Dedifferentiated amniotic fluid mesenchymal stem cell (primary cell): ENCODE results near the gene NME7.
"Not testable (repeated sequence)": the region's sequence is repeated elsewhere in the genome, so short reads cannot be mapped to it uniquely, and the experiment has no call there.

Source experiments
- DNase-seq: peaks from one replicate; pipeline ENCODE4 v3.0.0-alpha.2; 2016; ENCODE audit errors: extremely low spot score

Gene NME7

DNA sequence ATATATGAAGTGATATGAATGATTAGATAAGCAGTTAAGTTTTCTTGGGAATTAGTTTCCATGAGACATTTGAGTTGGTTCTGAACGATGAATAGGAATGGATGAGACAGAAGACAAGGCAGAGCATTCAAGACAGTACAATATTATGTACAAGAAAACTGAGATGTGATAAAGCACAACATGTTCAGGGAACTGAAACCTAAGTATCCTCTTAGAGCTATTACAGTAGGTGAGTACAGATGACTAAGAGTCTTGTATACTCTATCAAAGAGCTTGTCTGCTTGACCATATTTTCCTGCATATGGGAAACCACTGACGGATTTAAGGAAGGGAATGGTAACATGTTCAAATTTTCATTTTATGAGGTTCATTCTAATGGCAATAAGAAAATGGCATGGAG lies 61.6 kb downstream of the NME7 start:
- no peak for DNase-seq

DNA sequence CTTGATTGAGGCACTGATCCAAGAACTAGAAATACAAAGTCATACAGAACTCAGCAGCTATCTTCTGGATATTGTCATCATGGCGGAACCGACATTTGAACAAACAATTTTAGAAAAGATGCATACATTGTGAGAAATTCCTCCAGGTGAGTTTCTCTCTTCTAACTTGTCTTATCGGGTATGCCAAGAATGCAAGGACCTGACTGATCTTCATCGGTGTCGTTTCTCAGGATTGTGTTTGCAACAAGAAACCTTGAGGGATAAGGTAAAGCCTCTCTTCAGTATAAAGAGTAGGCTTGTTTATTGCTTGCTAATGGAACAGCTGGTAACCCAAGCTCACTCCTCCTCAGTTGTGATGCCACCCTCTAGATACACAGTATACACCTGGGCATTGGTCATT lies 62.2 kb downstream of the NME7 start:
- DNase-seq: no peak

GRCh38 chr1:169300854-169301253 lies 66.7 kb downstream of the NME7 start:
- no peak for DNase-seq

DNA sequence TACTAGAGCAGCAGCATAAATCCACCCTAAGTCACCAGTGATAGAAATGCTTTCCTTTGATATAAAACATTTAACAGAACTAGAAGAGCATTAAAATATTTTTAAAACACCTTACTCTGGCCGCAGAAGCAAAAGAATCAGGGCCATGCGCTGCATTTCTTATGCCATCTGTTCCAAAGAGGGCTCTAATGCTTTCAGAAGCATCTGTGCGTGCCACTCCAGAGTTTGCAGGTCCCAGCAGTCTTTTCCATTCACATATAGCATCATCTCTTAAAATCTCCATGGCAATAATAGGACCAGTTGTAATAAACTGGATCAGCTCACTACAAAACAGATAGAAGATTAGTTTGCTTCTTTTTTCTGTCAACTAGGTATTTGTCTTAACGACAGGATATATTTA lies 69.2 kb downstream of the NME7 start:
- DNase-seq: no peak

- no peak for DNase-seq
Measured at GRCh38 chr1:169295846-169296245, 71.8 kb downstream of the NME7 start.

DNA sequence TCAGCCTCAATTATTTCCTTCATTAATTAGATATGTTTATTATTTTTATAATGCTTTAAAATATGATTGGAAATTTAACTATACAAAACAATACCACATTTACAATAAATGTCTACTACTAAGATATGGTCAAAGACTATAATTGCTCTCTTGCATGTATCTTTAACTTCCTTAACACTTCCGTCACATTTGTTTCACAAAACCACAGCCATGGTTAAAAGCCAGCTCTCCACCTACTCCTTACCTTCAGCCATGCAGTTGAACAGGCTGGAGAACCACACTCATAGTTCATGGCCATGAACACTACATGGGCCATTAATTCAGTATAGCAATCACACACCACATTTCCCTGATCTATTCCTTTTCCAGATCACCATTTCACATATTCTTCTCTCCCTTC lies 72.2 kb downstream of the NME7 start:
- DNase-seq: no peak

GRCh38 chr1:169289016-169289415 lies 78.6 kb downstream of the NME7 start:
- no peak for DNase-seq

DNA sequence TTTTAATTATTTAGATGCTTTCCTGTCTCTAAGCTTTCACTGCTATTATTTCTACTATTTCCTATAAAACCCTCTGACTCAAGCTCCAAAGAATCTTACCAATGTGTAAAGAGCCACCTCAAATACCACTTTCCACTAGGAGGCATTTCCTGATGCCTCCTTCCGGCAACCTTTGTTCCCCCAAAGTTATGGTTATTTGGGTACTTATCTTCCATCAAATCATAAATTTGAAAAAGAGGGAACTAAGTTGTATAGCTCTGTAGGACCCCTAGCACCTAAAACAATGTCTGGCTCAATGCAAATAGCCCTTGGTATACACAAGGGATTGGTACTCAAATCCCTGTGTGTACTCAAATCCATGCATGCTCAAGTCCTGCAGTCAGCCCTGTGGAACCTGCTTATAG lies 79.6 kb downstream of the NME7 start:
- DNase-seq: no peak

- no peak for DNase-seq
Measured at GRCh38 chr1:169287280-169287679, 80.3 kb downstream of the NME7 start.

GRCh38 chr1:169281562-169281961 lies 86.0 kb downstream of the NME7 start:
- not testable (repeated sequence) for DNase-seq

DNA sequence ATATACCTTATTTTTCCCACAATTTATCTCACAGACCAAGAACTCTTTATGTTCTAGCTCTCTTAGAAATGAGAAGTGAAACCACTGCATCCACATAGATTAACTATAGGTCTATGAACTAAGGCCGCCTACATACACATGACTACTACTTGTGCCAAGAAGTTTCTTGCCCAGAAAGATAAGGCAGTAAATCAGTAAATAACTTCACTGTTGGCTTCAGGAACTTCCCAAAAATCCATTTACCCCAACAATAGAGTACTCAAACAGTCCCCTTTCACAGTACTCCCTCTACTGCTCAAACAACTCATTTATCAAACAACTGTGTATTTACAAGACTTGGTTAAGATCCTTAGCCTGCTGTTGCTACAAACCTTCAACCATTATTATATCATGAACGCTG lies 96.5 kb downstream of the NME7 start:
- DNase-seq: no peak

DNA sequence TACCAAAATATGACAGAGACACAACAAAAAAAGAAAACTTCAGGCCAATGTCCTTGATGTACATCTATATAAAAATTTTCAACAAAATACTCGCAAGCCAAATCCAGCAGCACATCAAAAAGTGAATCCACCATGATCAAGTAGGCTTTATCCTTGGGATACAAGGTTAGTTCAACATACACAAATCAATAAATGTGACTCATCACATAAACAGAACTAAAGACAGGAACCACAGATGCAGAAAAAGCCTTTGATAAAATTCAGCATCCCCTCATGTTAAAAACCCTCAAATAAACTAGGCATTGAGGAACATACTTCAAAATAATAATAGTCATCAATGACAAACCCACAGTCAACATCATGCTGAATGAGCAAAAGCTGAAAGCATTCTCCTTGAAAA lies 101.5 kb downstream of the NME7 start:
- no peak for DNase-seq

DNA sequence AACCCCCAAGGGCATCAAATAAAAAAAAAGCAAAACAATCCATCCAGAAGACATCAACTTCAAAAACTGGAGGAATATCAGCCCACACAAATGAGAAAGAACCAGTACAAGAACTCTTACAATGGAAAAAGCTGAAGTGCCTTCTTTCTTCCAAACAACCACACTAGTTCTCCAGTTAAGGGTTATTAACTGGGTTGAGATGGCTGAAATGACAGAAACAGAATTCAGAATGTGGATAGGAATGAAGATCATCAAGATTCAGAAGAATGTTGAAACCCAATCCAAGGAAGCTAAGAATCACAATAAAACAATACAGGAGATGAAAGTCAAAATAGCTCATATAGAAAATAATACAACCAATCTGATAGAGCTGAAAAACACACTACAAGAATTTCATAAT lies 104.5 kb downstream of the NME7 start:
- no peak for DNase-seq

GRCh38 chr1:169261884-169262283 lies 105.7 kb downstream of the NME7 start:
- DNase-seq: no peak

DNA sequence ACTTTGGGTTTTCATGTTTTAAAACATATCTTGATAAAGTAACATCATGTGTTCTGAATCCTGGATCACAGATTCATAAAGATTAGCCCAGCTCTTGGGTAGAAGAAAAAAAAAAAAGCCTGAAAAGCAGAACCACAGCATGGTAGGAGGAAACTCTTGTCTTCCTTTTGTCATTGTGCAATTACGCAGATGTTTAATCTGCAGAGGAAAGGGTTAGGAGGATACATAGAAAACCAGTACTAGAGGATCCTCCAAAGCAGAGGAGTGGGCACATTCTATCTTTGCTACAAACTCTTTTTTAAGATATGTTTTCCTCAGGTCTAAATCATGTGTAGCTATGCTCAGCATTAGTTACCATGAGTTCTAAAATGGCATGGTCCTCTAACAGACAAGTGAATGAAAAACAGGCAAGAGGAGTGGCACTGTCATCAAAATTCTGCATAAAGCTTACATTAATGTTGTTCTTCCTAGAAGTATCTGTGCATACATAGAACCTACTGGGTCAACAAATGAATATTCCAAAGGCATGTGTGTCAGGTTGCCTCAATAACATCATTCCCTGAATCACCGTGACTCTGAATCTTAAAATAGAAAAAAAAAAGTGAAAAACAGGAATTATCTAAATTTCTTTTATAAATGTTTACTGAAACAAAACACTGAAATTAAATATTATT lies 107.0 kb downstream of the NME7 start:
- DNase-seq: no peak

GRCh38 chr1:169259816-169260215 lies 107.8 kb downstream of the NME7 start:
- DNase-seq: no peak

GRCh38 chr1:169250795-169251194 lies 116.8 kb downstream of the NME7 start:
- no peak for DNase-seq

- DNase-seq: no peak
Measured at GRCh38 chr1:169250022-169250421, 117.6 kb downstream of the NME7 start.

DNA sequence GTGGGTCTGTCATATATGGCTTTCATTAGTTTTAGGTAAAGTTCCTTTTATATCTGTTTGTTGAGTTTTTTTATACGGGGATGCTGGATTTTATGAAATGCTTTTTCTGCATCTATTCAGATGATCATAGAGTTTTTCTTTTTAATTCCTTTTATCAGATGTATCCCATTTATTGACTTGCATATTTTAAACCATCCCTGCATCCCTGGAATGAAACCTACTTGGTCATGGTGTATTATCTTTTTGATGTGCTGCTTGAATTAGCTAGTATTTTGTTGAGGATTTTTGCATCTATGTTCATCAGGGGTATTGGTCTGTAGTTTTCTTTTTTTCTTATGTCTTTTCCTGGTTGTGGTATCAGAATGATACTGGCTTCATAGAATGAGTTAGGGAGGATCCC lies 118.0 kb downstream of the NME7 start:
- DNase-seq: no peak

DNA sequence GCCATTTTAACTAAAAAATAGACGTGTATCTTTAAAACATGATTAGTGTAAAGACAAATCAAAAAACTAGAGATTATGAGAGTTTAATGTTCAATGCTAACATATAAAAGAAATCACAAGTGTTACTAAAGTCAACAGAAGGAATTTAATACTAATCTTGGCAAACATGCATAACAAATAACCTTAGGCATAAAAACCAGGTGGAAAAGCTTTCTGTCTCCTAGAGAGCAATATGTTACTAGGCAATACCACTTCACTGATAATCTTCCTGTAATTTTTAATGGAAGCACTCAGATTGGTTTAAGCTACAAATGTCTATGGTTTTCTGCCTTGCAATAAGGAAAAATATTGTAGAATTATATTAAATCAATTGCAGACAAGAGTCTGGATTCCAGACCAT lies 121.9 kb downstream of the NME7 start:
- DNase-seq: no peak

DNA sequence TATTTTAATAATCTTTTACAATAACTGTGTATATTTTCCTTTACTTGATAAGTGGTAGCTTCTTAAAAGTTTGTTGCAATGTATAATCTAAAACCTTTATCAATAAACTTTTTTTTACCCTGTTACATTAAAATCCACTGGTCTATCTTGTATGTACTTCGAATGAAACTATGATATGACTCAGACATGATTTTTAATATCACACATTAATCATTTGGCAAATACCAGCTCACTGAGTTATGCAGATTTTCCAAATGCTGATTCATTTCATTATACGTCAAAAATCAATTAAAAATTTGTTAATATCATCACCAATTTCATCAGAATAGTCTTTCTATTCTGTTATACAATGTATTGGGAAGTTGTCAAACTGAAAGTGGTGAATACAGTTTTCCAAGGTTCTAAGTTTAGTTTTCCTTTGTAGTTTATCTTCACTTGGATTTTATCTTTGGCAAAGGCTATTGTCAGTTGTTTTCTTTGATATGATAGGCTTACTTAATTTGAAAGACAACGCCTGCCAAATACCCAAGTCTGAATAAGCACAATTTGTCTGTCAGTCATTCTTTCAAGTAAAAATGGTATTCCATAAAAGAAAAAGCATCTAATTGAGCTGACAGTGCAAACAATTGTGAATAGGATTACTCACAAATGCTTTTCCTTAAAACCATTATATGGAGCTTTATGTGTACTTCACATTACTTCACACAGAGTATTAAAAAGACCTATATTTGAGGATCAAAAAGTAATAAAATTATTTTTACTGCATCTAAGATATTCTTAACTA lies 127.0 kb downstream of the NME7 start:
- DNase-seq: no peak

DNA sequence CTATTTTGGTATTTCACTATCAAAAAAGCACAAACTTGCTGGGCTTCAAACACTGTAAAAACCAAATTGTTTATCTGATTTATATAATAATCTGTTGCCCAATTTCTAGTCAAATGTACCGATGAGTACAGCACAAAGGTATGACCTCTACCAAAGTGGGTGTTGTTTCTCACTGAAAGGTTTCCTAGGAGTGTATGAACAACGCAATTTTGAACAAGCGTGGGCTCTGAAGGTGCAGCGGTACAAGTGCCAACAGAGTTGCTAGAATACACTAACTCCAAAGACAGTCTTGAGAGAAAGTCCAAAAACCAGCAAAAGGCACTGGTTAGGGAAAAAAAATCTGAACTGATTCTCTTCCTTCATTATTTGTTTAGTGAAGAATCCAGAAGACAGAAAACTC lies 130.7 kb downstream of the NME7 start:
- DNase-seq: no peak

DNA sequence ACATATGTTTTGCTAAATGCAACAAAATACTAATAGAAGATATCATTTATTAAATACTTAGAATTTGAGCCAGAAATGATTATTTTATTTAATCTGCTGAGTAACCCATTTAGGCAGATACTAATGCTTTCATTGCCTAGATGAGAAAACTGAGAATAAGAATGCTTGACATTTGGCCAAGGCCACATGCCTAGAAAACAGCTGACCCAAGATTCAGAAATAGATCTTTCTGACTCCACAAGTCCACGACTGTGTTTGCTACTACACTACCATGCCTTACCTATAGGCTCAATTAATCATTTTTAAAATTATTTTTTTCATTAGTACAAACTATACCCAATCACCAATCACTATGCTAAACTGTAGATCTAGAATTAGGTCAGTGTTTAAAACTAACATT lies 131.5 kb downstream of the NME7 start:
- no peak for DNase-seq

DNA sequence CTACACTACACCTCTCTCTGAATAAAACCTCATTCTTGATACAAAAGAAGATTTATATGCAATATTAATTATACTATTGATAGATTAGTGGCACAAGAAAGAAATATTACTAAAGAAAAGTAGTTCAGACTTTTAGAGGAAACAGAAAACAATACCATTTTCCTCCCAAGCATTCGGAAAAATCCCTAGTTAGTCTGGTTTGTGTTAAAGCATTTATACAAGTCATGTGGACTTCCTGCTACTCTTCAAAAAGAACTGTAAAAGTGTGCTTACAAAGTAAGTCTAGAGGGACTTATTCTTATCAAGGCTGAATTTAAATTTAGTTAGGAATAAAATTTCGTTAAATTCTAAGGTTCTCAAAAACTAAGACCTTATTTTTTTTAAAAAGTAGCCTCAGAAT lies 132.0 kb downstream of the NME7 start:
- no peak for DNase-seq
